Esophagus muscularis mucosa (tissue), 3 donors: ENCODE measurements around the gene AGAP1.

Experiments used
- CTCF ChIP-seq, 3 experiments: fragments of 200-600 bp in 2 of 3; fragments of 450-650 bp in 1 of 3; sonication (generic) in 2 of 3; IDR thresholded peaks; one replicate each; pipeline ENCODE4 v1.5.1; 2017 to 2019; ENCODE audit warnings: antibody characterized with exemption in 3 of 3, mild to moderate bottlenecking in 2 of 3, moderate library complexity in 1 of 3
- POLR2AphosphoS5 ChIP-seq, 2 donors: sonication (generic); formaldehyde crosslinking; IDR thresholded peaks; one replicate each; pipeline ENCODE4 v1.6.1; 2017; ENCODE audit warnings: antibody characterized with exemption in 2 of 2

- TF ChIP-seq CTCF (IDR thresholded peaks at IDR 0.05) (no peak), POLR2AphosphoS5 (IDR thresholded peaks at IDR 0.05) (no peak)
These were observed 385.3 kb downstream of the AGAP1 start for GRCh38 chr2:235879116-235879515.
